ENCODE measurements around the gene KCNK5.

The KCNK5 gene

GRCh38 chr6:39228992-39229767 lies at the start of gene KCNK5:
Gene KCNK5 (minus strand): TSS chr6:39229475. CDS start chr6:39229111, 364 bp downstream.
- DNase-seq: peak; percentile 56

DNA sequence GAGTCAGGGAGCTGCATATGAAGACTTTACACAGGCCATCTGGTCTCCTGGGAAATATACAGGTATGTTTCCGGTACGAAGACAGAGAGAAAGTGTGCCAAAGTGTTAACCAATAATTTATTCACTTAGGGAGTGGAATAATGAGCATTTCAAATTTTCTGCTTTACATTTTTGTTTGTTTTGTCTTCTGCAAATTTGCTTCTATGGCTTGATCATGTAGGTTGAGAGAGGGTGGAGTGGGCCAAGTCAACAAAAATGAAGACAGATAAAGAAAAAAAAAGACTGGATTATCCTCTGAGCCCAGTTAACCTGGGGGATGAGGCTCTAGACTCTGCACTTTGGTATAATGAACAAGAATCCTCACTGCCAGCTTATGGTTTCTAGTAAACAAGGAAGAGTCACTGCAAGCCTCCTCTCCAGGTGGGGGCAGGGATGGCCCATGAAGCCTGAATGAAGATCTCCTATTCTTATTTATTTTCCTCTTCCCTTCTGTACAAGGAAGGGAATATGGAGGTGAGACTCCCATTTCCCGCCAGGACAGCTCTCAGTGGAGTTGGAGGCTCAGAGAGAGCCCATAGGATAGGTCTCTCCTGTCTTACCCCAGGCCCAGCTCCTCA lies 47.2 kb upstream of the KCNK5 start:
- no peak for DNase-seq

DNA sequence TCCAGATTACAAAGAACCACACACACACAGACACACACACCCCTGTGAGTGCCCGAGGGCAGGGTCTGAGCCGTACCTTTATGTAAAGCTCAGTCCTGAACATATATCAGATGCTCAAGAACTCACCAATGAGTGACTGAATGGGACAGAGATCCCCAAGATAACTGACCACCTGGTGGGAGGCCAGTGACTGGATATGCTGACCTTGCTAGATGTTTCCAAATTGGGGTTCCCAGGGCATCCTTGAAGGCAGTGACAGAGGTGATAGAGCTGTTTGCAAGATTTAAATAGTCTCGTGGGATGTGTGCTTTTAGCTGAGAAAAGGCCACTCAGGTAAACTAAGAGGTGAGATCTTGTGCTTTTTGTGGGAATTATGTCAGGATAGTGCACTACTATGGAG lies 45.6 kb upstream of the KCNK5 start:
- no peak for DNase-seq

DNA sequence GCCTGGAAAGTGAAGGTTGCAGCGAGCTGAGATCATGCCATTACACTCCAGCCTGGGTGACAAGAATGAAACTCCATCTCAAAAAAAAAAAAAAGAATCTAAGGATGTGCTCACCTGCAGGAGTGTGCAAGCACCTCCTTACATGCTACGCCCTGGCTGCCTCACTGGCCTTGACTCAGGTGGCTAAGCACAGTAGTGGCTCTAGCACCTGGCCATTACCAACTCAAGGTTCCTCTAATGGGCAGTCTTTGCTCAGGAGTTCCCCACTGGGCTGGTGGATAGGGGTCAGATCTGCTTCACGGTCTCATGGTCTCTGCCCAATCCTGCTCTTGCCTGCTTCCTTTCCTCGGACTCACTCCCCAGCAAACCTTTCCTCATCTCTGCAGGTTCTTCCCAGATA lies 45.2 kb upstream of the KCNK5 start:
- no peak for DNase-seq

DNA sequence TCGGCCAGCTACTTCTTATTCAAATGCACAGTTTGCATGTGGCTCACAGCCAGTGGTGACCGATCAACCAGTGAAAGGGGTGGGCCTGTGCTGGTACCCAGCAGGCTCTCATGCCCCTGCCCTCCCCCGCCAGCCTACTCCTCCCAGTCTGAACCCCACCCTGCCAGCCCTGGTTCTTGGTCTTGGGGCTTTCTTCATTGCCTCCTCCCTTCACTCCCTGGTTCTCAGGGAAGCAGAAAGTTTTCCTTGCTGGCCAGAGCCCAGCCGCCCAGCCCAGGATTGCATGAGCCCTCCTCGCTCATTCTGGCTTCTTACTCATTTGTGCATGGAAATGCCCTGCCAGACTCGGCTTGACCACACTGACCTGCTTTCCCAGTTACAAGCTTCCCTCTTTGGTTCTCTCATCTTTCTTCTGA lies 44.1 kb upstream of the KCNK5 start:
- no peak for DNase-seq

GRCh38 chr6:39269961-39270360 lies 40.7 kb upstream of the KCNK5 start:
- no peak for DNase-seq

- no peak for DNase-seq
Measured at GRCh38 chr6:39268721-39269120, 39.4 kb upstream of the KCNK5 start.

- no peak for DNase-seq
Measured at GRCh38 chr6:39268171-39268570, 38.9 kb upstream of the KCNK5 start.

DNA sequence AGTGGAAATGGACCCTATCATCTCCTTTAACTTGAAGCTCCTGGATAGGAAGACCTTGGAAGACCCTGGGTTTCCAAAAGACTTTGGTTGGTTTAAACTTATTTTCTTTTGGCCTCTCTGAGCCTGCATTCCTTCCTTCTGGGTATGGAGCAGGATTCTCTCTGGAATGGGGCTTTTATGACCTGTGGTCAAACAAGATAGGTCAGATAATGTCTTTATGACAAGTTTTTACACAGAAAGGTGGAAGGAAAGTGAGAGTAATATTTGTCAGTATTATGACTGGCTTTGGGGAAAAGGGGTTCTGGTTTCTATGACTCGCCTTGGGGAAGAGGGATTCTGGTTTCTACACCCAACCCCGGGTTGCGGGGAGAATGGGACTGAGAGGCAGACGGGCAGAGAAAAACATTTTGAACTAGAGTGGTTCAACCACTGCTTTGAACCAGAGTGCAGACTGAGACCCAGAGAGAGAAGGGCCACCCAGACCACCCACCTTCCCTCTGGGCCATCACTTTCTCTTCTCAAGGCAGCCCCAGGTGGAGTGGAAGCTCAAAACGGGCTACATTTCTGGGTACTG lies 37.6 kb upstream of the KCNK5 start:
- DNase-seq: no peak

GRCh38 chr6:39266375-39266774 lies 37.1 kb upstream of the KCNK5 start:
- no peak for DNase-seq

DNA sequence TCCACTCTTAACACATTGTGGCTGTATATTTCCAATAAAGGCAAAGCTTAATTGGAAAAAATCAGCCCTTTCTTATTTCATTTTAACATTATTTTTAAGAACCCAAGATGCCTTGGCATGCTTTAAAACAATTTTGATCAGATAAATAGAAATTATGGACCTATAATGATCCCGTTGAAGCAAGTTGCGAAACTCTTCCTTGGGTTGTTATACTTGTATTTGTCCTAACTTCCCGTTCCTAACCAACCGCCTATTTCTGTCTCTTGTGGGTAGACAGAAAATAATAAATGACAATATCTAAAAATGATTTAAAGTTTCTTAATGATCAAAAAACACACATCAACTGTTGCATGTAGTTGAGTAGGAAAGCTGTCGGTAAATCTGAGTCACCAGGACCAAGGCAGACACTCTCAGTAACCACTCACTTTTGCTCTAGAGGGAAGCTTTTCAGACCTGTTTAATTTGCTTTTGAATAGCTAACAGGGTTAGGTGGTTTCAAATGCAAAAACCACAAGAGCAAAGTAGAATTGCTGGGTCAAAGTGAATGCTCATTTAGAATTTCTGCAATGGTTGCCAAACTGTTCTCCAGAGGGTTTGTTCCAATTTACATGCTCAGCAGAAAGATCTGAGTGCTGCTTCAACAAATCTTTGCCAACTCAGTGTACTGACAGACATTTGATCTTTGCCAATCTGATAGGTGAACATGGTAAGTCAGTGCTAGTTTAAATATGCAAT lies 34.2 kb upstream of the KCNK5 start:
- DNase-seq: no peak

- no peak for DNase-seq
Measured at GRCh38 chr6:39261751-39262150, 32.5 kb upstream of the KCNK5 start.

DNA sequence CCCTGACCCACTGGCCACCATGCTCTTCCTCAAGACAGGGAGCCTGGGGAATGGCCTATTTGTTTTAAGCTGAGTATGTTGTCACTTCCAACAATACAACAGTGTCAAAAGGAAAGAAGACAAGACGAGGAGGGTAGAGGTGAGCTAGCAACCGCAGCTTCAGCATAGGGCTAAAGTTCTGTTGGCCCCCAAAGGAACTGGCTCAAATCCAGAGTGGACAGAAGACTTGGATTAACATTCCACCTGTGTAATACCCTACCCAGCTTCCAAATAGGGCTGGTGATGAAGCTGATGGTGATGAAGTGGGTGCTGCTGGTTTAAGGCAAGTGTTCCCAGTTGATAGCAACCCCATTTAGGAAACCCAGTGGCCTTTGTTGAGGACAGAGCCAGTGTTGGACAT lies 31.7 kb upstream of the KCNK5 start:
- DNase-seq: no peak

GRCh38 chr6:39260456-39260855 lies 31.2 kb upstream of the KCNK5 start:
- no peak for DNase-seq

- no peak for DNase-seq
Measured at GRCh38 chr6:39256294-39256940, 27.1 kb upstream of the KCNK5 start.

DNA sequence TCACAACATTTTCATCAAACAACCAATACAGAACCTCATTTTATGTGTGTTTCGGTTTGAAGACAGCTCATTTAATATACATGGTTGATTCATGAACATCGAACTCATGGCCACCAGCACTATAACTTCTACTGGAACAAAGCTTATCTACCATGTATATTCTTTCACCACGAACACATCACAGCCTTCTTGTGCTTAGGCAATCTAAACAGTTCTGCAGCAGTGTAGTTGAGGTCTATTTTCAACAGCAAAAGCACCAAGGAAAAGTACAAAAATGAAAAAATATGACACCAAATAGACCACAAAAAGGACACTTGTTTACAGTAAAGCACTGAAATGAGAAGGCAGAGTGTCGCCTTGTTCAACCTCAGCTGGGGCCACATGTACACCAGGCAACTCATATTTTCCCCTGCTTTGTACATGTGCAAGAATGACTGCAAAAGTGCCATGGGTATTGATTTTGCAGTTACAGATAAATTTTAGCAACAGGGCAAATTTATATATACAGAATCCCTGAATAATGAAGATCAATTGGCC lies 25.8 kb upstream of the KCNK5 start:
- DNase-seq: no peak

GRCh38 chr6:39251406-39251805 lies 22.1 kb upstream of the KCNK5 start:
- DNase-seq: peak; percentile 27

GRCh38 chr6:39250507-39250906 lies 21.2 kb upstream of the KCNK5 start:
- no peak for DNase-seq

DNA sequence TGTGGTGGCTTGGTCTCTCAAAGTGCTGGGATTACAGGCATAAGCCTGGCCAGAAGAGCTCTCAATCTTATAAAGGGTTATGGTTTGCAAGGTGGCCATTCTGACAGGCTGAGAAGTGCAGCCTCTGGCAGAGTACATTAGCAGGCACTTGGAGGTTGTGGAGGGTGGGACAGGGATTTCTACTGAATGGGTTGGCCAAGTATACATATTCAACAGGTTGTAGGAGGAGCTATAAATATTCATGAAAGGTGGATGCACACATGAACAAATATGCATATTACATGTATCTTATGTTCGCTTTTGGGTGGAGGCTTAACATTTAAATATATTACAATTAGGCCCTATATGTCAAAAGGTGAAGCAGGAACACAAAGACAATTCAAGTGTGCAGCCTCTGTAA lies 20.0 kb upstream of the KCNK5 start:
- DNase-seq: no peak

GRCh38 chr6:39247667-39248194 lies 18.5 kb upstream of the KCNK5 start:
- DNase-seq: no peak

- DNase-seq: no peak
Measured at GRCh38 chr6:39243809-39244208, 14.5 kb upstream of the KCNK5 start.

DNA sequence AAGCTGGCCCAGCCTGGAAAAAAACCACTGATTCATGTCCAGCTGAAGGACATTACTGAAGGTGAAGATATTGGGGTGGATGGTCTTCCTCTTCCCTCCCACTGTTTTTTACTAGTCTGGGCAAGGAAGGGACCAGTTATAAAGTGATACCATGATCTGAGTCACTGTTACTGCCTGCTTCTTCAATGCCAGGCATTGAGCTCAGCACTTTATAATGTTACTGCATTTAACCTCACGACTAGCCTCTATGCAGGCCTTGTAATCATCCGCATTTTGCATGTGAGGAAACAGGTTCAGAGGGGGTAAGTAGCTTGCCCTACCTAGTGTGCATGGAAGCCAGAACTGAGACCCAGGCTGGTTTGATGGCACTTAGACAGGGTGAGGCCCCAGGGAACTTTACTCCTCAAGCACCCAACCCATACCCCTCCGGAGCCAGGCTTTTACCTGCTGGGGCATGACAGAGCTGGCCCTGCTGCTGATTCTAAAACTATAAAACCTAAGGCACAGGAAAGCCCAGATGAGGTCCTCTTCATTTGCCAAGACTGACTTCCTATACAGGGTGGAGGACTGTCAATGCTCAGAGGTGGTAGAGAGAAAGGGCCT lies 11.0 kb upstream of the KCNK5 start:
- no peak for DNase-seq
